NCI-H446 treated with DMSO at 0.1 percent for 48 hours (cell line): ENCODE data around the gene ESAM.
"Not testable (repeated sequence)": the region's sequence is repeated elsewhere in the genome, so short reads cannot be mapped to it uniquely, and the experiment has no call there.

Experiments
- DNase-seq: peaks from one replicate; lab custom pipeline; 2025; lab: John Stamatoyannopoulos, UW

ESAM gene

GRCh38 chr11:124776865-124777645 lies 15.0 kb upstream of the ESAM start:
- DNase-seq = no peak

- DNase-seq = not testable (repeated sequence)
Measured at GRCh38 chr11:124770959-124771358, 8.9 kb upstream of the ESAM start.

- DNase-seq = no peak
Measured at GRCh38 chr11:124769806-124770774, 8.0 kb upstream of the ESAM start.

- DNase-seq = no peak
Measured at GRCh38 chr11:124768914-124769313, 6.8 kb upstream of the ESAM start.

GRCh38 chr11:124766156-124766555 lies 4.1 kb upstream of the ESAM start:
- DNase-seq = no peak

- DNase-seq = peak; percentile 33
Measured at GRCh38 chr11:124763156-124763947, 1.3 kb upstream of the ESAM start.

- DNase-seq = no peak
Measured at GRCh38 chr11:124762624-124763155, 600 bp upstream of the ESAM start.

- DNase-seq = no peak
Measured at GRCh38 chr11:124761301-124762104, 587 bp downstream of the ESAM start.

- DNase-seq = no peak
Measured at GRCh38 chr11:124760806-124761205, 1.3 kb downstream of the ESAM start.

GRCh38 chr11:124760205-124760652 lies 1.9 kb downstream of the ESAM start:
- DNase-seq = no peak

GRCh38 chr11:124759266-124760204 lies 2.6 kb downstream of the ESAM start:
- no peak for DNase-seq

GRCh38 chr11:124758355-124759265 lies 3.5 kb downstream of the ESAM start:
- DNase-seq = peak; percentile 28

- no peak for DNase-seq
Measured at GRCh38 chr11:124757320-124757719, 4.8 kb downstream of the ESAM start.

GRCh38 chr11:124756753-124757227 lies 5.3 kb downstream of the ESAM start:
- DNase-seq = no peak

- DNase-seq = no peak
Measured at GRCh38 chr11:124756033-124756752, 5.9 kb downstream of the ESAM start.

GRCh38 chr11:124754710-124755109 lies 7.4 kb downstream of the ESAM start:
- DNase-seq = no peak

- no peak for DNase-seq
Measured at GRCh38 chr11:124754309-124754708, 7.8 kb downstream of the ESAM start.

- DNase-seq = no peak
Measured at GRCh38 chr11:124753624-124754023, 8.5 kb downstream of the ESAM start.
